ENCODE results near the gene FMN2. TPM values are rescaled to one million over a fixed set of nuclear protein-coding genes. Genes with fewer than 3 reads are reported as not detected.

FMN2 gene
- total and polyA plus RNA-seq, 7 experiments from 2014 or later: not detected

DNA sequence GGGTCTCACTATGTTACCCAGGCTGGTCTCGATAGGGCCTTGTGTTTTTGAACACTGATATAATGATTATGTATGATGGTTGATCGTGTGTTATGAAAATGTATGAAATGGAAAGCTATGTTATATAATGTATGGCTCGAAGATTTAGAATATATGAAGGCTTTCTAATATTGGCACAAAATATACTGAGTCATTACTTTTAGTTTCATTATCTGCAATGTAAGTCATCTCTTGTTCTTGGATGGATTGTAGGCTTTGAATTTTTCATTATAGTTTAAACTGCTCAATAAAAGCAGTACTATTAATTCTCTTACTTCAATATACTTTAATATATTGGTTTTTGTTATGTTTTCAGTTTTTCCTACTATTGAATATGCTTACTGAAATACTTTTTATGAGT is 10.1 kb downstream of the FMN2 start:
- ChIA-PET POLR2A (no interaction called here), CTCF (no interaction called here)
- no peak for DNase-seq
- Histone ChIP-seq H3K9me3 (ENCODE audit: control insufficient read depth in 2 of 3, low read length in 3 of 3) (no peaks in the 10 kb centered on the region), H3K4me3 (ENCODE audit: low read length) (no peak overlapping the region), H3K4me1 (ENCODE audit: control insufficient read depth in 2 of 2, insufficient read depth in 2 of 2, low read length in 2 of 2) (no peaks in the 10 kb centered on the region), H3K27me3 (ENCODE audit: control insufficient read depth in 2 of 2, insufficient read depth in 2 of 2, low read length in 2 of 2) (no peaks in the 10 kb centered on the region), H3K27ac (ENCODE audit: low read depth, low read length) (no peak overlapping the region), H3K36me3 (ENCODE audit: control insufficient read depth in 2 of 3, insufficient read depth in 3 of 3, low read length in 3 of 3) (no peaks in the 10 kb centered on the region)
- no peak overlapping the region for H3K27ac Mint-ChIP-seq
- peaks cover 0 to 5% (median 0%) of the 10 kb centered on the region in 11 donors for H3K9me3 Mint-ChIP-seq
- H3K4me3 Mint-ChIP-seq: no peak overlapping the region
- no peaks in the 10 kb centered on the region for H3K36me3 Mint-ChIP-seq
- ATAC-seq: no peak
- intact Hi-C loops (cut with micrococcal nuclease): no loop called here
- H3K27me3 Mint-ChIP-seq: peaks cover 2 to 23% (median 16%) of the 10 kb centered on the region in 5 donors
- H3K4me1 Mint-ChIP-seq: no peaks in the 10 kb centered on the region

DNA sequence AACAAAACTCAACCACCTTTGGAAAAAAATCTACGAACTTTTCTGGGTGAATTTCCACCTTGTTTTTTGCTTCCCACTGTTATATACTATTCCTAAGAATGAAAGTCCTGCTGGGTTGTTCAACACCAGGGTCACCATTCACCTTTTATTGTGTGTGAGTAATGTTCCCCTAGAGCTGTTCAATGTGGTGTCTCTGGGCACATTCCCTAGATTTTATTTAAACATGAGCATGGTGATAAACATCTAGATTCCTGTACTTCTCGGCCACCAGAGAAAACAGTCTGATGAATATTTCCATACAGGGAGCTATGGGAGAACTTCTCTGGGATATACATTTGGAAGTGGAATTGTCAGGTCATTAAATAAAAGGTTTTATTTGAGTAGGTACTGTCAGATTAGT is 13.0 kb downstream of the FMN2 start:
- ATAC-seq: no peak
- Mint-ChIP-seq H3K27me3 (peaks cover 0 to 14% (median 11%) of the 10 kb centered on the region in 5 donors), H3K4me1 (no peaks in the 10 kb centered on the region), H3K27ac (no peak overlapping the region), H3K4me3 (no peak overlapping the region), H3K36me3 (no peaks in the 10 kb centered on the region), H3K9me3 (peaks cover 0 to 4% (median 0%) of the 10 kb centered on the region in 11 donors)
- CTCF ChIA-PET: no interaction called here
- Histone ChIP-seq H3K27ac (ENCODE audit: low read depth, low read length) (no peak overlapping the region), H3K4me1 (ENCODE audit: control insufficient read depth in 2 of 2, insufficient read depth in 2 of 2, low read length in 2 of 2) (no peaks in the 10 kb centered on the region), H3K4me3 (ENCODE audit: low read length) (no peak overlapping the region), H3K27me3 (ENCODE audit: control insufficient read depth in 2 of 2, insufficient read depth in 2 of 2, low read length in 2 of 2) (no peaks in the 10 kb centered on the region), H3K36me3 (ENCODE audit: control insufficient read depth in 2 of 3, insufficient read depth in 3 of 3, low read length in 3 of 3) (no peaks in the 10 kb centered on the region), H3K9me3 (ENCODE audit: control insufficient read depth in 2 of 3, low read length in 3 of 3) (no peaks in the 10 kb centered on the region)
- DNase-seq: no peak
- POLR2A ChIA-PET: no interaction called here
- intact Hi-C loops (cut with micrococcal nuclease): no loop called here

DNA sequence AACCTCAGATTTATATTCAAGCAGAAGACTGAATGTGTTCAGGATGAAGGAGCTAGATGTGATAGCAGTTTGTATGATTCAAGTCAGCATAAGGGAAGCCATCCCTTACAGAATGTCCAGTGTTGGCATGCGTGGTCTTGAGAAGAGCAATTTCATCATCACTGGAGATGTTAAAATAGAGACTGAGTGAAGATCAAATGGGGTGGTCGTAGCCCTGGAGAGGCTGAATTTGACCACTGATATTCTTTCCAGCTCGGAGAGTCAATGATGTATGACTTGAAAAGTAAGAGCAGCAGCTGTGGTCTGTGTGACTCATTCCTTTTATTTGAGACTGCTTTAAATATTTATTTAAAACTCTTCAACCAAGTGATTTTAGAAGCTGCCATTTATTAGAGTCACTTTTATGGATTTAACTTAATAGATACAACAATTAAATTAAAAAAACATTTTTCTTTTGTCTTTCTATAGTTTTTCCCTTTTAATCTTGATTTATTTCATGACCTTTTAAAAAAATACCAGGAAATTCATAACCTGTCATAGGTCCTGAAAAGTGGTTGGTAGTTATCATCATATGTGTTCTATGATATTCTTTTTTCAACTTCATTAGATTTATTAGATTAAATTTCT is 15.5 kb downstream of the FMN2 start:
- intact Hi-C loops (cut with micrococcal nuclease): no loop called here
- H3K36me3 ChIP-seq (ENCODE audit: control insufficient read depth in 2 of 3, insufficient read depth in 3 of 3, low read length in 3 of 3): no peaks in the 10 kb centered on the region
- Mint-ChIP-seq H3K36me3 (no peaks in the 10 kb centered on the region), H3K27me3 (peaks cover 0 to 9% (median 3%) of the 10 kb centered on the region in 5 donors), H3K27ac (no peak overlapping the region), H3K4me3 (no peak overlapping the region), H3K4me1 (no peaks in the 10 kb centered on the region), H3K9me3 (peaks cover 0 to 4% (median 0%) of the 10 kb centered on the region in 11 donors)
- ChIA-PET POLR2A (no interaction called here), CTCF (no interaction called here)
- H3K4me1 ChIP-seq (ENCODE audit: control insufficient read depth in 2 of 2, insufficient read depth in 2 of 2, low read length in 2 of 2): no peaks in the 10 kb centered on the region
- ATAC-seq: no peak
- DNase-seq: no peak
- no peaks in the 10 kb centered on the region for H3K27me3 ChIP-seq (ENCODE audit: control insufficient read depth in 2 of 2, insufficient read depth in 2 of 2, low read length in 2 of 2)
- H3K9me3 ChIP-seq (ENCODE audit: control insufficient read depth in 2 of 3, low read length in 3 of 3): no peaks in the 10 kb centered on the region
- no peak overlapping the region for H3K27ac ChIP-seq (ENCODE audit: low read depth, low read length)
- H3K4me3 ChIP-seq (ENCODE audit: low read length): no peak overlapping the region

DNA sequence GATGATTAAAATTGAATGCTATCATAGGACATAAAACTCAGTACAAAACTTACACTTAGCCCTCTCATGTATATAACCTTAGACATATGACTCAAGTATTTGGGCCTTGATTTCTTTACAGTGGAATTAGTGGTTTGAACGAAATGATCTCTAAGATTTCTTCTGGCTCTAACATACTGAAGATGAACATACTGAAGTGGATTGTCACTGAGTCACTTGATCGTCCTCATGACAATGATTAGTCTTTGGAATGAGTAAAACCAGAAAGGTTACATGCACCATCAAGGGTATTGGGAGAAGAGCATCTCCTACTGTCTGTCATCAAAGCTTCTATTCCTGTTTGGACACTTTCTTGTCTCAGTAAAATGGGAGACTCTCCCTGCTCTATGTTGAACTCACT is 17.4 kb downstream of the FMN2 start:
- ChIA-PET POLR2A (no interaction called here), CTCF (no interaction called here)
- H3K4me3 Mint-ChIP-seq: no peak overlapping the region
- no peaks in the 10 kb centered on the region for H3K4me1 Mint-ChIP-seq
- intact Hi-C loops (cut with micrococcal nuclease): no loop called here
- ATAC-seq (no peak), DNase-seq (no peak)
- H3K9me3 Mint-ChIP-seq: peaks cover 0 to 2% (median 0%) of the 10 kb centered on the region in 11 donors
- H3K27ac Mint-ChIP-seq: no peak overlapping the region
- peaks cover 0 to 9% (median 3%) of the 10 kb centered on the region in 5 donors for H3K27me3 Mint-ChIP-seq
- Histone ChIP-seq H3K27ac (ENCODE audit: low read depth, low read length) (no peak overlapping the region), H3K9me3 (ENCODE audit: control insufficient read depth in 2 of 3, low read length in 3 of 3) (no peaks in the 10 kb centered on the region), H3K4me1 (ENCODE audit: control insufficient read depth in 2 of 2, insufficient read depth in 2 of 2, low read length in 2 of 2) (no peaks in the 10 kb centered on the region), H3K36me3 (ENCODE audit: control insufficient read depth in 2 of 3, insufficient read depth in 3 of 3, low read length in 3 of 3) (no peaks in the 10 kb centered on the region), H3K27me3 (ENCODE audit: control insufficient read depth in 2 of 2, insufficient read depth in 2 of 2, low read length in 2 of 2) (no peaks in the 10 kb centered on the region), H3K4me3 (ENCODE audit: low read length) (no peak overlapping the region)
- no peaks in the 10 kb centered on the region for H3K36me3 Mint-ChIP-seq

DNA sequence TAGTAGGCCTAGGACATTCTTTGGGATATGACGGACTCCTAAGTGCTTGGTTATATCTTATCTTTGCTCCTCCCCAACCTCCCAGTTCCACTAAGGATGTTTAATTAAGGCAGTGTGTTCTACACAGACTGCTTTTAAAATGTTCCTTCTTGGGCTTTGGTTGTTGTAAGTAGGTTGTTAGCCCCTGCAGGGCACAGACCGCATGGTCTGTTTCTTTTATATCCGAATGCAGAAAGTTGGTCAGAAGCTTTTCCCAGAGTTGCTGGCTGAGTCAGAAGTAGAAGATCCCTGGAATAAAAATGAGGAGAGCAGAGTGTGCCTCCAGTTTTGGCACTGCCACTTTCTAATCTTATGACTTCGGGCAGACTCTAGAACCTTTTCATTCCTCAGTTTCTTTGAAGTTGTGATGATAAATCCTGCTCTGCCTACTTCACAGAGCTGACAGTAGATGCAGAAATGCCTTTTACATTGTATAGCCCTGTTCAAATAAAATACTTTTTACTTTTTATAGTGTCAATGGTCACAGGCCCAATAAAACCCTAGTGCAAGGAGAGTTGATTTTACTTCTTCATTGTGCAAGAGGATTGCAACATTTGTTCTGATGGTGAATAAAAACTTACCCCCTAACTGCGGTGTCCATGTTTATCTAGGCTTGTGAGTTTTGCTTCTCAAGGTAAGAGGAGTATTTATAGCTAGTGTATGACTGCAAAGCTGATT is 18.4 kb downstream of the FMN2 start:
- H3K9me3 Mint-ChIP-seq: peaks cover 0 to 2% (median 0%) of the 10 kb centered on the region in 11 donors
- POLR2A ChIA-PET: no interaction called here
- CTCF ChIA-PET: no interaction called here
- Histone ChIP-seq H3K27ac (ENCODE audit: low read depth, low read length) (no peak overlapping the region), H3K4me3 (ENCODE audit: low read length) (no peak overlapping the region), H3K9me3 (ENCODE audit: control insufficient read depth in 2 of 3, low read length in 3 of 3) (no peaks in the 10 kb centered on the region), H3K27me3 (ENCODE audit: control insufficient read depth in 2 of 2, insufficient read depth in 2 of 2, low read length in 2 of 2) (no peaks in the 10 kb centered on the region), H3K36me3 (ENCODE audit: control insufficient read depth in 2 of 3, insufficient read depth in 3 of 3, low read length in 3 of 3) (no peaks in the 10 kb centered on the region), H3K4me1 (ENCODE audit: control insufficient read depth in 2 of 2, insufficient read depth in 2 of 2, low read length in 2 of 2) (no peaks in the 10 kb centered on the region)
- H3K36me3 Mint-ChIP-seq: no peaks in the 10 kb centered on the region
- no peak overlapping the region for H3K4me3 Mint-ChIP-seq
- intact Hi-C loops (cut with micrococcal nuclease): no loop called here
- H3K27me3 Mint-ChIP-seq: peaks cover 0 to 9% (median 3%) of the 10 kb centered on the region in 5 donors
- DNase-seq: no peak
- H3K4me1 Mint-ChIP-seq: no peaks in the 10 kb centered on the region
- ATAC-seq: no peak
- no peak overlapping the region for H3K27ac Mint-ChIP-seq

DNA sequence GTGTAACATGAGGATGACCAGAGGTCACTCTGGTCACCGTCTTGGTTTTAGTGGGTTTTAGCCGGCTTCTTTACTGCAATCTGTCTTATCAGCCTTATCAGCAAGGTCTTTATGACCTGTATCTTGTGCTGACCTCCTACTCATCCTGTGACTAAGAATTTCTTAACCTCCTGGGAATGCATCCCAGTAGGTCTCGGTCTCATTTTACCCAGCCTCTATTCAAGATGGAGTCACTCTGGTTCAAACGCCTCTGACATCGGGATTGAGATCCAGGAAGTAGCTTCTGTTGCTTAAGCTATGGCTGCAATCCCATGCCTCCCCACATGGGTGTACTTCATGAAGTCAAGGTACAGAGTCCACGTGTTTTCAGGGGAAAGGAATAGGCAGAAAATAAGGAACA is 19.9 kb downstream of the FMN2 start:
- POLR2A ChIA-PET: no interaction called here
- H3K27ac Mint-ChIP-seq: no peak overlapping the region
- H3K4me1 Mint-ChIP-seq: no peaks in the 10 kb centered on the region
- H3K27me3 Mint-ChIP-seq: peaks cover 0 to 4% (median 3%) of the 10 kb centered on the region in 5 donors
- H3K36me3 Mint-ChIP-seq: no peaks in the 10 kb centered on the region
- ATAC-seq (no peak), DNase-seq (no peak)
- H3K4me3 Mint-ChIP-seq: no peak overlapping the region
- Histone ChIP-seq H3K27me3 (ENCODE audit: control insufficient read depth in 2 of 2, insufficient read depth in 2 of 2, low read length in 2 of 2) (no peaks in the 10 kb centered on the region), H3K4me3 (ENCODE audit: low read length) (no peak overlapping the region), H3K9me3 (ENCODE audit: control insufficient read depth in 2 of 3, low read length in 3 of 3) (no peaks in the 10 kb centered on the region), H3K36me3 (ENCODE audit: control insufficient read depth in 2 of 3, insufficient read depth in 3 of 3, low read length in 3 of 3) (no peaks in the 10 kb centered on the region), H3K4me1 (ENCODE audit: control insufficient read depth in 2 of 2, insufficient read depth in 2 of 2, low read length in 2 of 2) (no peaks in the 10 kb centered on the region), H3K27ac (ENCODE audit: low read depth, low read length) (no peak overlapping the region)
- peaks cover 0 to 2% (median 0%) of the 10 kb centered on the region in 11 donors for H3K9me3 Mint-ChIP-seq
- intact Hi-C loops (cut with micrococcal nuclease): no loop called here
- CTCF ChIA-PET: no interaction called here

DNA sequence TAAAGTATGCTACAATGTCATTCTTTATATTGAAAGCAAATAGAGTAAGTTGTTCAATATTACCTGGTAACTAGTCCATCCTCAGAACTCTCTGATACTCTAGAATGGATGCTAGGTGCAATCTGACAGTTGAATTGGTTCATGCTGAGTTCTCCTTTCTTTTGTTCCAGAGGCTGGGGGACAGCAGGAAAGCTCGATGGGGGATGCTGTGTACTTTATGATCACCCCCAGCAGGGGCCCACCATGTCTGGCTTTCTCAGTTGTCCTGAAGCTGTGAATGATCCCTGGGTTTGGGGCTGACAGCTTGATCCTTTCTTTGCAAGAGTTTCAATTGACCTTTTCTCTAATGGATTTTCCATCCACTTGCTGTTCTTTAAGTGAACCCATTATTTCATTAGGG is 22.5 kb downstream of the FMN2 start:
- H3K4me3 Mint-ChIP-seq: no peak overlapping the region
- Histone ChIP-seq H3K4me3 (ENCODE audit: low read length) (no peak overlapping the region), H3K9me3 (ENCODE audit: control insufficient read depth in 2 of 3, low read length in 3 of 3) (no peaks in the 10 kb centered on the region), H3K4me1 (ENCODE audit: control insufficient read depth in 2 of 2, insufficient read depth in 2 of 2, low read length in 2 of 2) (no peaks in the 10 kb centered on the region), H3K27ac (ENCODE audit: low read depth, low read length) (no peak overlapping the region), H3K36me3 (ENCODE audit: control insufficient read depth in 2 of 3, insufficient read depth in 3 of 3, low read length in 3 of 3) (no peaks in the 10 kb centered on the region), H3K27me3 (ENCODE audit: control insufficient read depth in 2 of 2, insufficient read depth in 2 of 2, low read length in 2 of 2) (no peaks in the 10 kb centered on the region)
- intact Hi-C loops (cut with micrococcal nuclease): no loop called here
- ATAC-seq (no peak), DNase-seq (no peak)
- CTCF ChIA-PET: no interaction called here
- POLR2A ChIA-PET: no interaction called here
- H3K36me3 Mint-ChIP-seq: no peaks in the 10 kb centered on the region
- H3K4me1 Mint-ChIP-seq: no peaks in the 10 kb centered on the region
- H3K9me3 Mint-ChIP-seq: peaks cover 0 to 2% (median 0%) of the 10 kb centered on the region in 11 donors
- H3K27me3 Mint-ChIP-seq: peaks cover 0 to 4% (median 0%) of the 10 kb centered on the region in 5 donors
- no peak overlapping the region for H3K27ac Mint-ChIP-seq

Measured in naive thymus-derived CD4-positive, alpha-beta T cell (primary cell).